Upper lobe of right lung (tissue), 1 donor: Measurements from ENCODE around the gene DEGS2. TPM values are rescaled to one million over a fixed set of nuclear protein-coding genes. Genes with fewer than 3 reads are reported as not detected.
"Not testable (repeated sequence)": the region's sequence is repeated elsewhere in the genome, so short reads cannot be mapped to it uniquely, and the experiment has no call there.

Experiments used
- ATAC-seq: fragments of 200-7000 bp; cut with Tn5 transposase; one replicate; pipeline ENCODE4 v1.9.1; 2020; ENCODE audit warnings: mild to moderate bottlenecking, moderate library complexity
- DNase-seq: peaks from one replicate; pipeline ENCODE4 v3.0.0-alpha.2; 2020
- H3K27ac ChIP-seq: fragments of 200-600 bp; one replicate; pipeline ENCODE4 v1.8.0; 2022
- H3K27me3 ChIP-seq: fragments of 200-600 bp; one replicate; pipeline ENCODE4 v1.8.0; 2022; ENCODE audit warnings: mild to moderate bottlenecking
- H3K36me3 ChIP-seq: fragments of 200-600 bp; one replicate; pipeline ENCODE4 v1.8.0; 2022
- H3K4me1 ChIP-seq: fragments of 200-600 bp; one replicate; pipeline ENCODE4 v1.8.0; 2022
- H3K4me3 ChIP-seq: fragments of 200-600 bp; one replicate; pipeline ENCODE4 v1.8.0; 2022; ENCODE audit warnings: mild to moderate bottlenecking
- H3K9me3 ChIP-seq: fragments of 200-600 bp; one replicate; pipeline ENCODE4 v1.8.0; 2022
- CTCF ChIP-seq: fragments of 200-600 bp; IDR thresholded peaks from one replicate; pipeline ENCODE4 v1.8.0; 2022; ENCODE audit warnings: antibody characterized with exemption
- intact Hi-C: fragments of 100-400 bp; cut with DNase I; formaldehyde crosslinking; loops from one replicate; pipeline ENCODE4 v1.11.0; 2022
- long read RNA-seq: library from polyadenylated mRNA; unstranded; transcript quantifications from one replicate; pipeline ENCODE4 v2.0.0, GENCODE V29; 2021
- total RNA-seq: library from RNA; stranded (reverse); fragmentation: NEBNext Ultra II Directional; extraction: Animal tissue kit (Norgen Biotek cat#: 25700); gene quantifications from one replicate; pipeline ENCODE4 v1.2.1, GENCODE V29; 2021
- donor health status: DM: no; HTN: yes; CAD: no; lungs with severe emphysema.

The DEGS2 gene
- 1.7 TPM for total RNA-seq
- long read RNA-seq, full-length matches to known transcripts = 4 of 6 reads
- long read RNA-seq, partial matches to known transcripts = 2 of 6 reads
- long read RNA-seq, other reads (novel, unspliced or antisense) = 0 of 6 reads

- intact Hi-C loops = no loop called here
- peak; percentile 90 for ATAC-seq
- peaks cover 26% of the 10 kb centered on the region for H3K27me3 ChIP-seq
- H3K27ac ChIP-seq = no peak within 1 kb of the TSS
- H3K36me3 ChIP-seq = no peaks in the 10 kb centered on the region
- TF ChIP-seq CTCF = no peak
- peak within 1 kb of the TSS; percentile 46 for H3K4me3 ChIP-seq
- H3K4me1 ChIP-seq = peaks cover 13% of the 10 kb centered on the region
- peak; percentile 85 for DNase-seq
- H3K9me3 ChIP-seq = peaks cover 6% of the 10 kb centered on the region
Observed at GRCh38 chr14:100159094-100159864, at the start of gene DEGS2. TSS of gene DEGS2 (minus strand) at chr14:100159645. CDS start at chr14:100159587, 58 bp downstream.

- ATAC-seq, H3K9me3 ChIP-seq, H3K27me3 ChIP-seq, H3K4me3 ChIP-seq, H3K4me1 ChIP-seq, DNase-seq, H3K36me3 ChIP-seq, H3K27ac ChIP-seq, intact Hi-C loops: not testable (repeated sequence)
Observed at GRCh38 chr14:100208136-100208535, 48.7 kb upstream of the DEGS2 start.

- H3K9me3 ChIP-seq, H3K4me3 ChIP-seq, H3K27me3 ChIP-seq, H3K36me3 ChIP-seq, DNase-seq, intact Hi-C loops, H3K4me1 ChIP-seq, H3K27ac ChIP-seq, ATAC-seq: not testable (repeated sequence)
Observed at GRCh38 chr14:100207588-100207987, 48.1 kb upstream of the DEGS2 start.

GRCh38 chr14:100204835-100205167 is 45.4 kb upstream of the DEGS2 start:
- H3K27me3 ChIP-seq, H3K4me3 ChIP-seq, H3K9me3 ChIP-seq, ATAC-seq, H3K36me3 ChIP-seq, DNase-seq, intact Hi-C loops, H3K4me1 ChIP-seq: not testable (repeated sequence)
- H3K27ac ChIP-seq = peak overlapping the region; percentile 6

- Histone ChIP-seq H3K36me3 (no peaks in the 10 kb centered on the region), H3K4me3 (no peak overlapping the region), H3K4me1 (no peaks in the 10 kb centered on the region), H3K27me3 (no peaks in the 10 kb centered on the region), H3K27ac (peak overlapping the region; percentile 6), H3K9me3 (no peaks in the 10 kb centered on the region)
- ATAC-seq (peak; percentile 81), DNase-seq (no peak)
- intact Hi-C loops = no loop called here
- TF ChIP-seq CTCF = no peak
Observed at GRCh38 chr14:100203962-100204834, 44.8 kb upstream of the DEGS2 start.

GRCh38 chr14:100203146-100203545 is 43.7 kb upstream of the DEGS2 start:
- no peak for ATAC-seq
- no peaks in the 10 kb centered on the region for H3K27me3 ChIP-seq
- DNase-seq = no peak
- H3K9me3 ChIP-seq = no peaks in the 10 kb centered on the region
- no peak for TF ChIP-seq CTCF
- no peak overlapping the region for H3K27ac ChIP-seq
- H3K4me3 ChIP-seq = no peak overlapping the region
- intact Hi-C loops = no loop called here
- H3K36me3 ChIP-seq = no peaks in the 10 kb centered on the region
- H3K4me1 ChIP-seq = no peaks in the 10 kb centered on the region

- H3K27ac ChIP-seq = no peak overlapping the region
- ATAC-seq = no peak
- no peaks in the 10 kb centered on the region for H3K9me3 ChIP-seq
- H3K36me3 ChIP-seq = no peaks in the 10 kb centered on the region
- no peaks in the 10 kb centered on the region for H3K27me3 ChIP-seq
- H3K4me1 ChIP-seq = no peaks in the 10 kb centered on the region
- TF ChIP-seq CTCF = no peak
- intact Hi-C loops = no loop called here
- DNase-seq = no peak
- no peak overlapping the region for H3K4me3 ChIP-seq
Observed at GRCh38 chr14:100202712-100203111, 43.3 kb upstream of the DEGS2 start.
